SK-N-SH (cell line): Measurements from ENCODE around the gene SPOCK1. TPM values are rescaled to one million over a fixed set of nuclear protein-coding genes. Genes with fewer than 3 reads are reported as not detected.

Experiments
- CTCF ChIA-PET: fragments of 300-600, 350-600 bp; formaldehyde crosslinking; extraction: SDS; loops from one replicate; lab custom pipeline; 2021; lab: Yijun Ruan, JAX
- POLR2A ChIA-PET: fragments of 350-600 bp; sonication (Branson Sonifier 250); formaldehyde crosslinking; extraction: SDS; loops from one replicate; lab custom pipeline; 2020; ENCODE audit warnings: antibody characterized with exemption, inconsistent platforms; lab: Yijun Ruan, JAX
- DNase-seq: peaks from one replicate; pipeline ENCODE4 v3.0.0; 2012
- H2AFZ ChIP-seq: fragments of 200-600 bp; sonication (generic); 2 replicates; pipeline ENCODE4 v1.8.1; 2016; ENCODE audit warnings: antibody characterized with exemption, mild to moderate bottlenecking, low read depth
- H3F3A ChIP-seq: fragments of 200-600 bp; sonication (generic); replicated peaks from 2 replicates; pipeline ENCODE3; 2016; ENCODE audit warnings: antibody characterized with exemption, mild to moderate bottlenecking; ENCODE audit not compliant: insufficient read depth
- H3K27ac ChIP-seq, 2 experiments: fragments of 200-500 bp in 1 of 2; fragments of 200-600 bp in 1 of 2; sonication (Bioruptor generic) in 1 of 2; sonication (generic), shearing (Covaris generic) in 1 of 2; 2 replicates each; pipeline versions ENCODE4 v1.5.1 to v1.6.1; 2014 to 2016; ENCODE audit warnings: low read depth in 2 of 2, inconsistent platforms in 1 of 2, low read length in 1 of 2, mild to moderate bottlenecking in 1 of 2, mixed read lengths in 1 of 2
- H3K27me3 ChIP-seq: fragments of 200-600 bp; sonication (generic), shearing (Covaris generic); 2 replicates; pipeline ENCODE4 v1.6.1; 2016; ENCODE audit warnings: mixed run types; ENCODE audit not compliant: insufficient read depth
- H3K36me3 ChIP-seq, 2 experiments: fragments of 200-500 bp in 1 of 2; fragments of 200-600 bp in 1 of 2; sonication (Bioruptor generic) in 1 of 2; sonication (generic) in 1 of 2; replicated peaks in 1 of 2; 2 replicates each; pipeline versions ENCODE3 to v1.5.1; 2014 to 2016; ENCODE audit warnings: low read length in 1 of 2, mild to moderate bottlenecking in 1 of 2; ENCODE audit not compliant: insufficient read depth in 2 of 2, control insufficient read depth in 1 of 2
- H3K4me1 ChIP-seq, 2 experiments: fragments of 200-500 bp in 1 of 2; fragments of 200-600 bp in 1 of 2; sonication (Bioruptor generic) in 1 of 2; sonication (generic), shearing (Covaris generic) in 1 of 2; 2 replicates each; pipeline versions ENCODE4 v1.5.1 to v1.6.1; 2014 to 2016; ENCODE audit warnings: low read depth in 1 of 2, low read length in 1 of 2, mixed run types in 1 of 2; ENCODE audit not compliant: insufficient read depth in 2 of 2, control insufficient read depth in 1 of 2
- H3K4me2 ChIP-seq: fragments of 200-600 bp; sonication (generic), shearing (Covaris generic); 2 replicates; pipeline ENCODE4 v1.6.1; 2017; ENCODE audit warnings: mixed run types
- H3K4me3 ChIP-seq, 2 experiments: fragments of 200-500 bp in 1 of 2; fragments of 200-600 bp in 1 of 2; sonication (Bioruptor generic) in 1 of 2; sonication (generic), shearing (Covaris generic) in 1 of 2; 2 replicates each; pipeline versions ENCODE4 v1.5.1 to v1.8.1; 2014 to 2016; ENCODE audit warnings: low read depth in 2 of 2, inconsistent platforms in 1 of 2, low read length in 1 of 2, mild to moderate bottlenecking in 1 of 2, mixed read lengths in 1 of 2, moderate library complexity in 1 of 2
- H3K79me2 ChIP-seq: fragments of 200-600 bp; sonication (generic); 2 replicates; pipeline ENCODE4 v1.8.1; 2017; ENCODE audit warnings: mild to moderate bottlenecking; ENCODE audit not compliant: insufficient read depth
- H3K9ac ChIP-seq: fragments of 200-600 bp; sonication (generic); 2 replicates; pipeline ENCODE4 v1.6.1; 2017; ENCODE audit warnings: mixed run types
- H3K9me2 ChIP-seq: fragments of 200-600 bp; sonication (generic); 2 replicates; pipeline ENCODE4 v1.6.1; 2017; ENCODE audit warnings: mixed run types
- H3K9me3 ChIP-seq: fragments of 200-600 bp; sonication (generic); 2 replicates; pipeline ENCODE4 v1.6.1; 2017; ENCODE audit warnings: mixed run types, mild to moderate bottlenecking, moderate library complexity
- H4K20me1 ChIP-seq: fragments of 200-600 bp; sonication (generic); 2 replicates; pipeline ENCODE4 v1.6.1; 2017; ENCODE audit warnings: mild to moderate bottlenecking, mixed run types; ENCODE audit not compliant: insufficient read depth
- EP300 ChIP-seq, 2 experiments: IDR thresholded peaks; 2 replicates each; pipeline versions ENCODE4 v1.4.0 to v1.6.1; 2012; ENCODE audit warnings: borderline replicate concordance in 1 of 2, low read depth in 1 of 2, low read length in 1 of 2
- EZH2phosphoT487 ChIP-seq: fragments of 200-600 bp; sonication (generic); IDR thresholded peaks from 2 replicates; pipeline ENCODE4 v1.6.1; 2017; ENCODE audit warnings: low read depth, mixed run types, mild to moderate bottlenecking, antibody characterized with exemption, moderate library complexity, borderline replicate concordance
- GATA2 ChIP-seq: sonication (generic); formaldehyde crosslinking; IDR thresholded peaks from 2 replicates; pipeline ENCODE4 v1.5.0; 2020; ENCODE audit warnings: mild to moderate bottlenecking, missing genetic modification reagents
- MEF2A ChIP-seq: IDR thresholded peaks from 2 replicates; pipeline ENCODE4 v1.4.0; 2012; ENCODE audit warnings: low read depth, borderline replicate concordance
- POLR2AphosphoS5 ChIP-seq: IDR thresholded peaks from 2 replicates; pipeline ENCODE4 v1.6.1; 2012; ENCODE audit warnings: low read depth, low read length
- RCOR1 ChIP-seq: fragments of 150-350 bp; IDR thresholded peaks from 2 replicates; pipeline ENCODE4 v1.6.1; 2017; ENCODE audit warnings: antibody characterized with exemption, low read length
- REST ChIP-seq: IDR thresholded peaks from 2 replicates; pipeline ENCODE4 v1.6.1; 2012; ENCODE audit warnings: mild to moderate bottlenecking, low read depth, low read length, moderate library complexity
- RFX5 ChIP-seq: IDR thresholded peaks from 2 replicates; pipeline ENCODE4 v1.6.1; 2012; ENCODE audit warnings: mild to moderate bottlenecking, improper control_type of control experiment, low read length
- SIN3A ChIP-seq: IDR thresholded peaks from 2 replicates; pipeline ENCODE4 v1.6.1; 2012; ENCODE audit warnings: low read depth, mild to moderate bottlenecking, low read length, moderate library complexity, borderline replicate concordance
- SMC3 ChIP-seq: IDR thresholded peaks from 2 replicates; pipeline ENCODE4 v1.6.1; 2012; ENCODE audit warnings: low read depth, low read length, improper control_type of control experiment
- TCF12 ChIP-seq: IDR thresholded peaks from 2 replicates; pipeline ENCODE4 v1.4.0; 2012
- TEAD4 ChIP-seq: IDR thresholded peaks from 2 replicates; pipeline ENCODE4 v1.4.0; 2012; ENCODE audit warnings: mild to moderate bottlenecking, borderline replicate concordance; ENCODE audit not compliant: insufficient read depth
- YY1 ChIP-seq: IDR thresholded peaks from 2 replicates; pipeline ENCODE4 v1.4.0; 2012; ENCODE audit warnings: low read depth, mild to moderate bottlenecking
- ZBTB33 ChIP-seq: IDR thresholded peaks from 2 replicates; pipeline ENCODE4 v1.4.0; 2012; ENCODE audit warnings: low read depth, borderline replicate concordance
- WGBS: methylation state at CpG from one replicate; pipeline ENCODE4 v1.1.6; 2017; ENCODE audit warnings: low lambda C conversion rate; 5-methylcytosine and 5-hydroxymethylcytosine counted together
- polyA plus RNA-seq, 3 experiments: library from polyadenylated mRNA; depleted of rRNA; stranded (reverse); fragments of >200 nt; gene quantifications; 2 replicates each; pipeline ENCODE4 v1.2.3, GENCODE V29; 2012
- TF ChIP-seq, protein P1 (sequence below): IDR thresholded peaks from 2 replicates; pipeline ENCODE4 v1.4.0; 2012; ENCODE audit warnings: low read depth, borderline replicate concordance
- TF ChIP-seq, protein P2 (sequence below): fragments of 150-350 bp; IDR thresholded peaks from 2 replicates; pipeline ENCODE4 v1.6.1; 2017; ENCODE audit warnings: antibody characterized with exemption, low read length, low read depth, borderline replicate concordance

The SPOCK1 gene
- polyA plus RNA-seq, 1 of the 3 experiments (the other 2 are of a cell fraction), result 11.3 TPM

DNA sequence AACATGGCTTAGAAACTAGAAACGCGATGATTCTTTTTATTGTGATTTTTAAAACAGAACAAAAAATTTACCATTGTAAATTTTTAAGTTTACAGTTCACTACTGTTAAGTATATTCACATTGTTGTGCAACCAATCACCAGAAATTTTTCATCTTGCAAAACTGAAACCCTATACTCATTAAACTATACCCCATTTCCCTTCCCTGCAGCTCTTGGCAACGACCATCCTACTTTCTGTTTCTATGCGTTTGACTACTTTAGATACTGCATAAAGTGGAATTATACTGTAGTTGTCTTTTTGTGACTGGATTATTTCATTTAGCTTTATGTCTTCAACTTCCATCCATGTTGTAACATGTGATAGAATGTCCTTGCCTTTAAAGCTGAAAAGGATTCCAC lies 52.5 kb downstream of the SPOCK1 start:
- DNase-seq, result no peak
- no peaks in the 10 kb centered on the region for H3K9me3 ChIP-seq
- no peak for TF ChIP-seq RCOR1
- no peak for TF ChIP-seq YY1
- TF ChIP-seq TEAD4, result no peak
- TF ChIP-seq EZH2phosphoT487, result no peak
- no peak for TF ChIP-seq ZBTB33
- no peak for TF ChIP-seq EP300 (IDR thresholded peaks at IDR 0.05; ENCODE audit: borderline replicate concordance in 1 of 2, low read depth in 1 of 2, low read length in 1 of 2)
- TF ChIP-seq REST, result no peak
- TF ChIP-seq, protein P1, sequence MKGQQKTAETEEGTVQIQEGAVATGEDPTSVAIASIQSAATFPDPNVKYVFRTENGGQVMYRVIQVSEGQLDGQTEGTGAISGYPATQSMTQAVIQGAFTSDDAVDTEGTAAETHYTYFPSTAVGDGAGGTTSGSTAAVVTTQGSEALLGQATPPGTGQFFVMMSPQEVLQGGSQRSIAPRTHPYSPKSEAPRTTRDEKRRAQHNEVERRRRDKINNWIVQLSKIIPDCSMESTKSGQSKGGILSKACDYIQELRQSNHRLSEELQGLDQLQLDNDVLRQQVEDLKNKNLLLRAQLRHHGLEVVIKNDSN, result no peak
- TF ChIP-seq SMC3, result no peak
- TF ChIP-seq SIN3A, result no peak
- no peak for TF ChIP-seq TCF12
- TF ChIP-seq, protein P2, sequence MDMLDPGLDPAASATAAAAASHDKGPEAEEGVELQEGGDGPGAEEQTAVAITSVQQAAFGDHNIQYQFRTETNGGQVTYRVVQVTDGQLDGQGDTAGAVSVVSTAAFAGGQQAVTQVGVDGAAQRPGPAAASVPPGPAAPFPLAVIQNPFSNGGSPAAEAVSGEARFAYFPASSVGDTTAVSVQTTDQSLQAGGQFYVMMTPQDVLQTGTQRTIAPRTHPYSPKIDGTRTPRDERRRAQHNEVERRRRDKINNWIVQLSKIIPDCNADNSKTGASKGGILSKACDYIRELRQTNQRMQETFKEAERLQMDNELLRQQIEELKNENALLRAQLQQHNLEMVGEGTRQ, result no peak
- no peak for TF ChIP-seq MEF2A
- TF ChIP-seq GATA2, result no peak
- TF ChIP-seq RFX5, result no peak
- no peak for TF ChIP-seq POLR2AphosphoS5
- TF ChIP-seq, all 33 proteins: peak for 0
- CTCF ChIA-PET, result interaction anchor here (0.9 to 1.4 kb wide), 3 partner anchors 15 to 44 kb away, joined by 3 to 6 read pairs (median 3); no protein-coding TSS in a partner anchor
- Histone ChIP-seq H3K79me2 (peaks cover 66% of the 10 kb centered on the region; the same call in 1 of the 2 replicates), H3F3A (no peaks in the 10 kb centered on the region), H3K27me3 (no peaks in the 10 kb centered on the region), H3K4me3 (no peak overlapping the region), H3K4me1 (peaks cover 6 to 12% of the 10 kb centered on the region in 2 experiments; a peak in 2 of 4 replicates), H2AFZ (no peak overlapping the region), H4K20me1 (peaks cover 6% of the 10 kb centered on the region; the same call in 1 of the 2 replicates), H3K9ac (no peak overlapping the region), H3K4me2 (no peak overlapping the region), H3K36me3 (no peaks in the 10 kb centered on the region), H3K27ac (no peak overlapping the region), H3K9me2 (no peaks in the 10 kb centered on the region)
- 74% methylated on average over 4 of the region's 4 CpGs for WGBS
- POLR2A ChIA-PET, result no interaction called here
